ENCODE measurements around the gene RAB9A.
"Not testable (repeated sequence)": the region's sequence is repeated elsewhere in the genome, so short reads cannot be mapped to it uniquely, and the experiment has no call there.

RAB9A gene

GRCh38 chrX:13670197-13670596 lies 18.7 kb upstream of the RAB9A start:
- DNase-seq, result no peak

- DNase-seq, result no peak
Observed at GRCh38 chrX:13673016-13673415, 15.9 kb upstream of the RAB9A start.

GRCh38 chrX:13676885-13677284 lies 12.0 kb upstream of the RAB9A start:
- no peak for DNase-seq

- not testable (repeated sequence) for DNase-seq
Observed at GRCh38 chrX:13679700-13680099, 9.2 kb upstream of the RAB9A start.

GRCh38 chrX:13681595-13681994 lies 7.3 kb upstream of the RAB9A start:
- no peak for DNase-seq

- DNase-seq, result no peak
Observed at GRCh38 chrX:13684361-13684760, 4.6 kb upstream of the RAB9A start.

- DNase-seq, result no peak
Observed at GRCh38 chrX:13685126-13685763, 3.7 kb upstream of the RAB9A start.

- no peak for DNase-seq
Observed at GRCh38 chrX:13687203-13687602, 1.7 kb upstream of the RAB9A start.

- no peak for DNase-seq
Observed at GRCh38 chrX:13688384-13688957, 457 bp upstream of the RAB9A start.

GRCh38 chrX:13689741-13690211 lies 848 bp downstream of the RAB9A start:
- no peak for DNase-seq

- peak; percentile 21 for DNase-seq
Observed at GRCh38 chrX:13690836-13691235, 1.9 kb downstream of the RAB9A start.

- no peak for DNase-seq
Observed at GRCh38 chrX:13691841-13692371, 3.0 kb downstream of the RAB9A start.

GRCh38 chrX:13692771-13693231 lies 3.9 kb downstream of the RAB9A start:
- DNase-seq, result no peak

- no peak for DNase-seq
Observed at GRCh38 chrX:13693341-13693961, 4.5 kb downstream of the RAB9A start.

GRCh38 chrX:13694359-13694758 lies 5.4 kb downstream of the RAB9A start:
- no peak for DNase-seq

- no peak for DNase-seq
Observed at GRCh38 chrX:13694983-13695382, 6.1 kb downstream of the RAB9A start.

GRCh38 chrX:13695601-13696115 lies 6.7 kb downstream of the RAB9A start:
- DNase-seq, result no peak

GRCh38 chrX:13697455-13697854 lies 8.5 kb downstream of the RAB9A start:
- DNase-seq, result no peak

- DNase-seq, result no peak
Observed at GRCh38 chrX:13697976-13698375, 9.0 kb downstream of the RAB9A start.

GRCh38 chrX:13698432-13698831 lies 9.5 kb downstream of the RAB9A start:
- no peak for DNase-seq

GRCh38 chrX:13699183-13699826 lies 10.4 kb downstream of the RAB9A start:
- DNase-seq, result peak; percentile 8

GRCh38 chrX:13700380-13700779 lies 11.5 kb downstream of the RAB9A start:
- no peak for DNase-seq

- no peak for DNase-seq
Observed at GRCh38 chrX:13702111-13702789, 13.3 kb downstream of the RAB9A start.
